ENCODE measurements around the gene COMMD1. TPM values are rescaled to one million over a fixed set of nuclear protein-coding genes. Genes with fewer than 3 reads are reported as not detected.
"Not testable (repeated sequence)": the region's sequence is repeated elsewhere in the genome, so short reads cannot be mapped to it uniquely, and the experiment has no call there.

The COMMD1 gene
- polyA plus RNA-seq, result 10 to 100 TPM; 29.1 to 45.4 (median 37.5) TPM
- long read RNA-seq, donor 1, result 0 reads
- long read RNA-seq, donor 2, transcript COMMD1-201 (3 exons, 911 nt), result major isoform, 9 of 9 reads
- long read RNA-seq, donor 2, partial matches to known transcripts, result 0 of 9 reads
- long read RNA-seq, donor 2, other reads (novel, unspliced or antisense), result 0 of 9 reads
- long read RNA-seq, donor 3, transcript COMMD1-201 (3 exons, 911 nt), result major isoform, 17 of 19 reads
- long read RNA-seq, donor 3, partial matches to known transcripts, result 0 of 19 reads
- long read RNA-seq, donor 3, other reads (novel, unspliced or antisense), result 0 of 19 reads
- long read RNA-seq, donor 4, result 0 reads
- long read RNA-seq, donor 5, partial matches to known transcripts, result 0 of 3 reads
- long read RNA-seq, donor 5, other reads (novel, unspliced or antisense), result 0 of 3 reads
- long read RNA-seq, donor 6, transcript COMMD1-201 (3 exons, 911 nt), result major isoform, 12 of 12 reads
- long read RNA-seq, donor 6, partial matches to known transcripts, result 0 of 12 reads
- long read RNA-seq, donor 6, other reads (novel, unspliced or antisense), result 0 of 12 reads
- long read RNA-seq, donor 7, result 0 reads
- long read RNA-seq, donor 8, partial matches to known transcripts, result 0 of 2 reads
- long read RNA-seq, donor 8, other reads (novel, unspliced or antisense), result 0 of 2 reads
- long read RNA-seq, donor 9, partial matches to known transcripts, result 0 of 2 reads
- long read RNA-seq, donor 9, other reads (novel, unspliced or antisense), result 0 of 2 reads
- long read RNA-seq, donor 10, transcript COMMD1-201 (3 exons, 911 nt), result major isoform, 29 of 29 reads
- long read RNA-seq, donor 10, partial matches to known transcripts, result 0 of 29 reads
- long read RNA-seq, donor 10, other reads (novel, unspliced or antisense), result 0 of 29 reads

DNA sequence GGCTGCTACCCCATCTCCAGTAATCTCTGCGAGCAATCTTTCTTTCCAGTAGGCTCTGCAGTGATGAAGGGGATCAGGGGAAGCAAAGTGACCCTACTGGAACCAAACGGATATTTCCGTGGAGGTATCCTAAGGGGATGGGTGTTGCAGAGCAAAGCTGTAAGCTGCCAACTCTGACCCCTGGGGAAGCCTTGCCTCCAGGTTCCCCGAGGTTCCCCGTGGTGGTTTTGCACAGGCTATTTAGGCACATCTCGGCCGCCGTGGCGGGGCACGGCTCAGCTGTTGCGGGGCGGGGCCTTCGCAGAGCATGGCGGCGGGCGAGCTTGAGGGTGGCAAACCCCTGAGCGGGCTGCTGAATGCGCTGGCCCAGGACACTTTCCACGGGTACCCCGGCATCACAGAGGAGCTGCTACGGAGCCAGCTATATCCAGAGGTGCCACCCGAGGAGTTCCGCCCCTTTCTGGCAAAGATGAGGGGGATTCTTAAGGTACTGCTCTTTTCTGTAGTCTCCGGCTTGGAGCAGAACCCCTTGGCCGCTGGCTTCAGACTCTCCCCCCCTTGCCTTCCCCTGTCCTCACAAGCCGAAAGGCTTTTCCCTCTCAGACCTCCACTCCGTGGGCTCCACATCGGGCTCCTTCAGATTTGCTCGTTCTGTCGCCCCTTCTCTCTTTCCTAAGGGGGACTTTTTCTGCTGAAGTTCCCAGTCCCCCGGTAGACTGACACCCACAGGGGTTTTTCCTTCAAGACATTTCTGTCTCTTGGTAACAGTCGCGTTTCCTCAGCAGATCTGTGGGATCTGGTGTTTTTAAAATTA, at the start of gene COMMD1:
Gene COMMD1 (plus strand): TSS at position 303 of the 814 bp plus-strand sequence. CDS start 5 bp downstream, at position 308.
- Histone ChIP-seq H3K4me1 (ENCODE audit: control insufficient read depth in 3 of 3, insufficient read depth in 2 of 3, low read depth in 1 of 3, low read length in 2 of 3) (no peaks in the 10 kb centered on the region), H3K27ac (ENCODE audit: low read depth in 1 of 3, low read length in 2 of 3) (peak within 1 kb of the TSS in 2 of 3 donors; percentile 49 to 79), H3K36me3 (ENCODE audit: control insufficient read depth in 3 of 3, insufficient read depth in 2 of 3, low read depth in 1 of 3, low read length in 3 of 3) (no peaks in the 10 kb centered on the region), H3K9me3 (ENCODE audit: control insufficient read depth in 2 of 2, insufficient read depth in 1 of 2, low read depth in 1 of 2, low read length in 1 of 2) (no peaks in the 10 kb centered on the region), H3K27me3 (ENCODE audit: control insufficient read depth in 3 of 3, insufficient read depth in 3 of 3, low read length in 3 of 3) (no peaks in the 10 kb centered on the region), H3K4me3 (ENCODE audit: low read depth in 1 of 3, low read length in 3 of 3) (peak within 1 kb of the TSS; percentile 60 to 89 (median 83))
- FAIRE-seq, result no peak
- DNase-seq, result peak; percentile 81 to 92
- 0 to 1% (median 1%) methylated on average over 29 to 33 of the region's 33 CpGs for WGBS, 3 donors

DNA sequence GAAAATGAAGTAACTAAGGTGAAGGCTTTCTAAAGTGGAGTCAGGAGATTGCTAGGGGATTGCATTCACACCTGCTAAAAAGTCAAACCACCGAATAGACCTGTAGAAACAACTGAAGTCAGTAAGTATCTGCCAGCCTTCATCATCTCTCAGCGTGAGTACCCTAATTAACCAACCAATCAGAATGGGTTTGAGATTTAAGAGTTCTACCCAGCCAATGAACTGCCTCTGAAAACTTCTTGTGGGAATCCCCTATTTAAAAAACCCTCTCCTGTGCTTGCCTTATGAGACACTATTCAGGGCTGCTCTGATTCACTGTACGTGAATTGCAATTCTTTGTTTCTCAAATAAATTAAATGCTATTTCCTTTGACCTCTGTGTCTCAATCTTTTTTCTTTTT, 48.2 kb upstream of the COMMD1 start:
- 74 to 85% (median 80%) methylated on average over 3 of the region's 3 CpGs for WGBS, 3 donors
- no peaks in the 10 kb centered on the region for H3K27me3 ChIP-seq (ENCODE audit: control insufficient read depth in 3 of 3, insufficient read depth in 3 of 3, low read length in 3 of 3)
- H3K27ac ChIP-seq (ENCODE audit: low read depth in 1 of 3, low read length in 2 of 3), result no peak overlapping the region
- no peak overlapping the region for H3K4me3 ChIP-seq (ENCODE audit: low read depth in 1 of 3, low read length in 3 of 3)
- FAIRE-seq, result no peak
- H3K9me3 ChIP-seq (ENCODE audit: control insufficient read depth in 2 of 2, insufficient read depth in 1 of 2, low read depth in 1 of 2, low read length in 1 of 2), result peaks cover 0 to 8% of the 10 kb centered on the region in 2 donors
- DNase-seq, result no peak
- peaks cover 0 to 3% (median 0%) of the 10 kb centered on the region in 3 donors for H3K4me1 ChIP-seq (ENCODE audit: control insufficient read depth in 3 of 3, insufficient read depth in 2 of 3, low read depth in 1 of 3, low read length in 2 of 3)
- no peaks in the 10 kb centered on the region for H3K36me3 ChIP-seq (ENCODE audit: control insufficient read depth in 3 of 3, insufficient read depth in 2 of 3, low read depth in 1 of 3, low read length in 3 of 3)

DNA sequence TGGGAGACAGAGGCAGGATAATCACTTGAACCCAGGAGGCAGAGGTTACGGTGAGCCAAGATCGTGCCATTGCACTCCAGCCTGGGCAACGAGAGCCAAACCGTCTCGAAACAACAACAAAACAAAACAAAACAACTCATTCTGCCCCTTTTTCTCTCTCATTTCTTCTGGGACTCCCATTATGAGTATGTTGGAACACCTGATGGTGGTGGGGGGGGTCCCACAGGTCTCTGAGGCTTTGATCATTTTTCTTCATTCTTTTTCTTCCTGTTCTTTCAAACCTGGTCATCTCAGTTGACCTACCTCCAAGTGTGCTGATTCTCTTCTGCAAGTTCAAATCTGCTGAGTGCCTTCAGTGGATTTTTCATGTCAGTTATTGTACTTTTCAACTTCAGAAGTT, 43.4 kb upstream of the COMMD1 start:
- Histone ChIP-seq H3K4me1 (ENCODE audit: control insufficient read depth in 3 of 3, insufficient read depth in 2 of 3, low read depth in 1 of 3, low read length in 2 of 3) (no peaks in the 10 kb centered on the region), H3K36me3 (ENCODE audit: control insufficient read depth in 3 of 3, insufficient read depth in 2 of 3, low read depth in 1 of 3, low read length in 3 of 3) (peaks cover 0 to 23% (median 0%) of the 10 kb centered on the region in 3 donors), H3K9me3 (ENCODE audit: control insufficient read depth in 2 of 2, insufficient read depth in 1 of 2, low read depth in 1 of 2, low read length in 1 of 2) (peaks cover 0 to 8% of the 10 kb centered on the region in 2 donors), H3K27me3 (ENCODE audit: control insufficient read depth in 3 of 3, insufficient read depth in 3 of 3, low read length in 3 of 3) (no peaks in the 10 kb centered on the region), H3K27ac (ENCODE audit: low read depth in 1 of 3, low read length in 2 of 3) (no peak overlapping the region), H3K4me3 (ENCODE audit: low read depth in 1 of 3, low read length in 3 of 3) (no peak overlapping the region)
- no peak for DNase-seq
- WGBS, 3 donors, result 92 to 99% (median 92%) methylated on average over 5 of the region's 5 CpGs
- no peak for FAIRE-seq

DNA sequence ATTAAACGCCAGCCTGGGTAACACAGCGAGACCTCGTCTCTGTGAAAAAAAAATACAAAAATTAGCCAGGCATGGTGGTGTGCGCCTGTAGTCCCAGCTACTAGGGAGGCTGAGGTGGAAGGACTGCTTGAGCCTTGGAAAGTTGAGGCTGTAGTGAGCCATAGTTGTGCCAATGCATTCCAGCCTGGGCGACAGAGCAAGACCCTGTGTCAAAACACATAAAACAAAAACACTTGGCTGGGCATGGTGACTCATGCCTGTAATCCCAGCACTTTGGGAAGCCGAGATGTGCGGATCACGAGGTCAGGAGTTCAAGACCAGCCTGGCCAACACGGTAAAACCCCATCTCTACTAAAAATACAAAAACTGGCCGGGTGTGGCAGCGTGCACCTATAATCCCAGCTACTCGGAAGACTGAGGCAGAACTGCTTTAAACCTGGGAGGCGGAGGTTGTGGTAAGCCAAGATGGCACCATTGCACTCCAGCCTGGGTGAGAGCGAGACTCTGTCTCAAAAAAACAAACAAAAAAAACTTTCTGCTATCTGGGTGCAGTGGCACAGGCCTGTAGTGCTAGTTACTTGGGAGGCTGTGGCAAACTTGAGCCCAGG, 38.9 kb upstream of the COMMD1 start:
- not testable (repeated sequence) for H3K27me3 ChIP-seq (ENCODE audit: control insufficient read depth in 3 of 3, insufficient read depth in 3 of 3, low read length in 3 of 3); H3K4me1 ChIP-seq (ENCODE audit: control insufficient read depth in 3 of 3, insufficient read depth in 2 of 3, low read depth in 1 of 3, low read length in 2 of 3); H3K9me3 ChIP-seq (ENCODE audit: control insufficient read depth in 2 of 2, insufficient read depth in 1 of 2, low read depth in 1 of 2, low read length in 1 of 2); H3K4me3 ChIP-seq (ENCODE audit: low read depth in 1 of 3, low read length in 3 of 3); DNase-seq; H3K27ac ChIP-seq (ENCODE audit: low read depth in 1 of 3, low read length in 2 of 3); FAIRE-seq
- peaks cover 0 to 44% (median 8%) of the 10 kb centered on the region in 3 donors for H3K36me3 ChIP-seq (ENCODE audit: control insufficient read depth in 3 of 3, insufficient read depth in 2 of 3, low read depth in 1 of 3, low read length in 3 of 3)
- 96 to 98% (median 97%) methylated on average over 14 of the region's 14 CpGs for WGBS, 3 donors

DNA sequence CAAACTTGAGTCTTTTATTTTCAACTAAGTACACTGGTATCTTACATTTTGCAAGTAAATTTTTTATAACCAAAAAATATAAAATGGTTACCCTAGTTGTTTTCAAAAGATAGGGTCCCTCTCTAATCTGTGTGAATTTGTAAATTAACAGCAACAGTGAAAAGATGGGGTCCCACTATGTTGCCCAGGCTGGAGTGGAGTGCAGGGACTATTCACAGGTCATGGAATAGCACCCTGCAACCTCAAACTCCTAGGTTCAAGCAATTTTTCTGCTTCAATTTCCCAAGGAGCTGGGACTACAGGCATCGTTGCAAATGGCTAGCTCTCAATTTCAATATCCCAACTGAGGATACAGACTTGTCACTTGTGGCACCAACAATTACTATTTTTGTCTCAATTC, 29.1 kb upstream of the COMMD1 start:
- H3K27me3 ChIP-seq (ENCODE audit: control insufficient read depth in 3 of 3, insufficient read depth in 3 of 3, low read length in 3 of 3), result no peaks in the 10 kb centered on the region
- DNase-seq (no peak), FAIRE-seq (no peak)
- no peak overlapping the region for H3K4me3 ChIP-seq (ENCODE audit: low read depth in 1 of 3, low read length in 3 of 3)
- 89 to 97% (median 91%) methylated on average over 1 of the region's 1 CpG for WGBS, 3 donors
- no peaks in the 10 kb centered on the region for H3K9me3 ChIP-seq (ENCODE audit: control insufficient read depth in 2 of 2, insufficient read depth in 1 of 2, low read depth in 1 of 2, low read length in 1 of 2)
- H3K36me3 ChIP-seq (ENCODE audit: control insufficient read depth in 3 of 3, insufficient read depth in 2 of 3, low read depth in 1 of 3, low read length in 3 of 3), result peaks cover 12 to 44% (median 14%) of the 10 kb centered on the region in 3 donors
- H3K27ac ChIP-seq (ENCODE audit: low read depth in 1 of 3, low read length in 2 of 3), result no peak overlapping the region
- no peaks in the 10 kb centered on the region for H3K4me1 ChIP-seq (ENCODE audit: control insufficient read depth in 3 of 3, insufficient read depth in 2 of 3, low read depth in 1 of 3, low read length in 2 of 3)

DNA sequence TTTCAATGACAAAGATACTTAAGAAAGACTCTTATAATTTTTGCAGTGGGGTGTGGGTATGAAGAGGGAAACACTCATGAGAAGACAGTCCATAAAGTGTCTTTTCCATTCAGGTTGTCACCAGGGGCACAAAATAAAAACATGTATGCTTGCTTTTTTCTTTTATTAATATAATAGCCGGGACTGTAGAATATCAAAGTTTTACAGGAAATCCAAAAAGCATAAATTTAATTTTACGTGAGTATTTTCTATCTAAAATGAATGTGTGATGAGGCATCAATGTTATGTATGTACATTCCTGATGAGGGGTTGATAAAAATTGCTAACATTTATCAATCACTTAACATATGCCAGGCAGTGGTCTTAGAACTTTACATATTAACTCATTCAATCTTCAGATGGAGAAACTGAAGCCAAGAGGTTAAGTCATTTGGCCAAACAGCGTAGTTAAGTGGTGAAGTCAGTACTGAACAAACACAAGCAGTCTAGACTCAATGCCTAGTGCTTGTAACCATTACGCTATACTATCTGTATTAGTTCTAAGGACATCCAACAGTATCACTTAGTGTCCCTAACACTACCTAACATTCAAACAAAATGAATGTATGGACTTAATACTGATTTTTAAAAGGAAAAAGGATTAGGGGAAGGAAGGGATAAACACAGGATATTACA, 27.8 kb upstream of the COMMD1 start:
- H3K36me3 ChIP-seq (ENCODE audit: control insufficient read depth in 3 of 3, insufficient read depth in 2 of 3, low read depth in 1 of 3, low read length in 3 of 3), result peaks cover 10 to 49% (median 10%) of the 10 kb centered on the region in 3 donors
- H3K4me1 ChIP-seq (ENCODE audit: control insufficient read depth in 3 of 3, insufficient read depth in 2 of 3, low read depth in 1 of 3, low read length in 2 of 3), result no peaks in the 10 kb centered on the region
- H3K27ac ChIP-seq (ENCODE audit: low read depth in 1 of 3, low read length in 2 of 3), result no peak overlapping the region
- FAIRE-seq (no peak), DNase-seq (no peak)
- no peak overlapping the region for H3K4me3 ChIP-seq (ENCODE audit: low read depth in 1 of 3, low read length in 3 of 3)
- no peaks in the 10 kb centered on the region for H3K27me3 ChIP-seq (ENCODE audit: control insufficient read depth in 3 of 3, insufficient read depth in 3 of 3, low read length in 3 of 3)
- WGBS, 3 donors, result 95 to 98% (median 97%) methylated on average over 4 of the region's 4 CpGs
- H3K9me3 ChIP-seq (ENCODE audit: control insufficient read depth in 2 of 2, insufficient read depth in 1 of 2, low read depth in 1 of 2, low read length in 1 of 2), result no peaks in the 10 kb centered on the region

DNA sequence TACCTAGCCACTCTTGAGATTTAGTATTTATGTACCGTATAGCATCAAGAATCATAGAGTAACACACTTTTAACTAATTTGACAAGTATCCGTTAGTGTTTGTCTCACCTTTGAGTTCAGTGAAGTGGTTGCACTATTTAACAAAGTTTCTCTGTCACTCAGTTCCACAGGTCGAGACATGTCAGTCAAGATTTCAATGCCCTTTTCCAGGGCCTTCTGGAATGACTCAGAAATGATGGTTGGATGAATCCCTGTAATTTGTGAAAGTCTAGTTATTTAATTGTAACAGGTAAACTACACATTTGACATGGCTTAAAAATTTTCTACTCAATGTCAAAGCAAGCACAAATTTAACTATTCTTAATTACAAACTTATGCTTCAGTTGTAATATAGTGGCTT, 26.7 kb upstream of the COMMD1 start:
- no peaks in the 10 kb centered on the region for H3K27me3 ChIP-seq (ENCODE audit: control insufficient read depth in 3 of 3, insufficient read depth in 3 of 3, low read length in 3 of 3)
- WGBS, 3 donors, result 94 to 96% (median 96%) methylated on average over 3 of the region's 3 CpGs
- DNase-seq (no peak), FAIRE-seq (no peak)
- H3K36me3 ChIP-seq (ENCODE audit: control insufficient read depth in 3 of 3, insufficient read depth in 2 of 3, low read depth in 1 of 3, low read length in 3 of 3), result peaks cover 12 to 49% (median 14%) of the 10 kb centered on the region in 3 donors
- H3K4me1 ChIP-seq (ENCODE audit: control insufficient read depth in 3 of 3, insufficient read depth in 2 of 3, low read depth in 1 of 3, low read length in 2 of 3), result no peaks in the 10 kb centered on the region
- H3K4me3 ChIP-seq (ENCODE audit: low read depth in 1 of 3, low read length in 3 of 3), result no peak overlapping the region
- H3K9me3 ChIP-seq (ENCODE audit: control insufficient read depth in 2 of 2, insufficient read depth in 1 of 2, low read depth in 1 of 2, low read length in 1 of 2), result no peaks in the 10 kb centered on the region
- no peak overlapping the region for H3K27ac ChIP-seq (ENCODE audit: low read depth in 1 of 3, low read length in 2 of 3)
